CD4-positive, alpha-beta T cell treated with Interleukin-17A for 1 hour (primary cell): ENCODE results near the gene RDH5.

Source experiments
- DNase-seq: peaks from one replicate; pipeline ENCODE4 v3.0.0-alpha.2; 2020

The RDH5 gene

DNA sequence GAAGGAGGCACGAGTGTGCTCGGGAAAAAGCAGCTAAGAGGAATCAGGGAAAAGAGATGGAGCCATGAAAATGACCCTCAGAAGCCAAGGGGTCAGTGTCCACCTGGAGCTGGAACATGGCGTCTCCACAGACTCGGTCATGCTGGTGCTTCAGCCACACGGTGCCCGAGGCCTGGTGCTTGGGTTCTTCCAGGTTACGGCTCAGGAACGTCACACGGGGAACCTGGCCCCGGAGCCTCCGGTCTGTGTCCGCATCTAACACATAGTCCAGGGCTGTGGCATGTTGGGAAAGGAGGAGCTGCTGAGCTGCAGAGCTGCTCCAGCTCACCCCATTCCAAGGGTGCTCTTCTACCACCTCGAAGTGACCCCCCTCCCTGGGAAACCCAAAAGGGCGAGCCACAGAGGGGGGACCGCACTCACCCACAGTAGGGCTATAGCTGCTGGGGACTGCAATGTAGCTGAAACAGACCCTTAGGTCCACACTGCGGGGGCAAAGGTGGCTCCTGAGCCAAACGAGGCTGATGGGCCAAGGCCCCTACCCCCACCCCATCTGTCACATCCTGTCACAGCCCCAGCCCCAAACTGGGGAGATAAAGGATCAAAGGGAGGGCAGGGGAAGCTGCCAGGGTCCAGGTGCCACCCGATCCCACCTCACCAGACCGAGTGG, 23.3 kb upstream of the RDH5 start:
- no peak for DNase-seq

DNA sequence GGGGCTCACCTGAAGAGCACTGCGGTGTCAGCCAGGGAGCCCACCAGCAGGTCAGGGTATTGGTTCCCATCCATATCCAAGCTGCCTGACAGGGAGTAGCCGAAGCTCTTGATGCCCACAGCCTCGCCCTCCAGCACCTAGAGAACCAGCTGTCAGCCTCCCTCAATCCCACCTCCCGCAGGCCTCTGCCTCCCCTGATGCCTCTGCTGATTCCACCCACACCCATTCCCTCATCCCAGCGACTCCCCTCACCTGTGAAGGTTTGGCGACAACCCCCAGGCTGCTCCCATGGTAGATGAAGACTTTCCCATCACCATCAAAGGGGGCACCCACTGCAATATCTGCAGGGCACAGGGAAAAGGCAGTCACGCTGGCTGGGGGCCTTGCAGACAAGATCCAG, 22.5 kb upstream of the RDH5 start:
- no peak for DNase-seq

- no peak for DNase-seq
Measured at GRCh38 chr12:55698241-55698955, 21.8 kb upstream of the RDH5 start.

GRCh38 chr12:55698965-55699364, 21.2 kb upstream of the RDH5 start:
- no peak for DNase-seq

DNA sequence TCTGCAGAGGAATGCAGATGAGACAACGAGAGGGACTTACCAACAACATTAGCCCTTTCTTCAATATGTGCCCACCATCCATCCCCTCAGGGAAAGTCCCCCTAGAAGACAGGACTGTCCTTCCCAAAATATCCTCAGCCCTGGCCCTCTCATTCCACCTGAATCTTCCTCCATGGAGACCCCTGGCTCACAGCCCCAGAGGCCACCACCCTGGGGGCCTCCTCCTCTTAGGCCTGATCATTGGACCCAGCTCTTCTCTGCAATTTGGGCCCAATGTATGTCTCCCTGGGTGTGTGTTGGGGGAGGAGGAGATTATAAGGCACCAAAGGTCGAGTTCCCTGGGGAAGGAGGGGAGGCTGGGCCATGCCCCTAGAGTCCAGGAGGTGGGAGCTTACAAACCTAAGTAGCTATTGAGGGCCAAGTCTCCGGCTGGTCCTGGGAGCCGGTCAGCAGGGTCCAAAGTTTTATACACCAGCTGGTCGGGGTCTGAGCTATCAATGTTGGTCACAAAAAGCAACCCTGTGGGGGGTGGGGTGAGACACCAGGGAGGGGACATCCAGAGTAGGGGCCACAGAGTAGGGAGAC, 20.6 kb upstream of the RDH5 start:
- DNase-seq: no peak

DNA sequence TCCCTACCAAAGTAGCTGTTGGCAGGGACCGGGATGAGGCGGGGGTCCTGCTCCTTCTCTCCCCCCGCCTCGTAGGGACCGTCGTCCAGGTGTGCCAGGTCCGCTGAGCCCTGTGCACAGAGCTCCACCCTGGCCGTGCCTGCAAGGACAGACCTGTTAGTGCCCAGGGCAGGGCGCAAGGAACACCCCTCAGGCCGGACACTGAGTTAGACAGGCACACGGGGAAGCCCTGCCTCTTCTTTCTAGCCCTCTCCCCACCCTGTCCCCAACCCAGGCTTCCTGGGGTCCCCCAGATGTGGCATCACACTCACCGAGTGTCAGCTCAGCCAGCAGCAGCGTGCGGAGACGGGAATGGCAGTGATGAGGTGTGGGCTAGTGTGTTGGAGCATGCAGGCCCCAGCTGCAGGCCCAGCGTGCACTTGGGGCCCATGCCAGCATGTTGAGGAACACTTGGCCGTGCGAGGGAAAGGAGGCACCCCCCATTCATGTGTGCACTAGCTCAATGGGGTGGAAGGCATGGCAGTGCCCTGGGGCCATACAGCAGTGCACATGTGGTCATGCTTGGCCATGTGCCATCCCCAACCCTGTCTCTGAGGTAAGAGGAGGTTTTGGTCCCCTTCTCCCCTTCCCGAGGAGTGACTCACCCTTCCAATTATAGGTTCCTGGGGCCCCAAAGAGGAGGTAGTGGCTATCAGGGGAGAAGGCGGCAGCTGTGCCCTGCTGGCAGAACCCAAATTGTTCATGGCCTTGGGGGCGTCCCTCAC, 19.8 kb upstream of the RDH5 start:
- no peak for DNase-seq

DNA sequence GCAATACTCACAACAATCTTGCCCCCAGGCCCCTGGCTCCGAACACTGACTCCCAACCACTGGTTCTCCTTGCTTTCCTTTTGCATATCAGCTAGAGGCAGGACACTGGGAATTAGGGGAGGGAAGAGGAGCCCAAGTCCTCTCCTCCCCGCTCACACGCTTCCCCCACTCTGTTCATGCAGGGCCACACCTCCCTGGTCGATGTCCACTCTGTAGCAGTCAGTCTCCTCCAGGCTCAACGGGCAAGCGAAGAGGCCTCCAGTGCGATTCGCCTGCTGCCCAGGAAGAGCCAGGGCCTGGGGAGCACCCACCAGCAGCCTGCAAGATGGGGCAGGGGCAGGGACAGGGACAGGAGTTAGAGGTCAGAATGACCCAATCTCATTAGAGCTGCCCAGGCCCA, 17.3 kb upstream of the RDH5 start:
- DNase-seq: no peak

DNA sequence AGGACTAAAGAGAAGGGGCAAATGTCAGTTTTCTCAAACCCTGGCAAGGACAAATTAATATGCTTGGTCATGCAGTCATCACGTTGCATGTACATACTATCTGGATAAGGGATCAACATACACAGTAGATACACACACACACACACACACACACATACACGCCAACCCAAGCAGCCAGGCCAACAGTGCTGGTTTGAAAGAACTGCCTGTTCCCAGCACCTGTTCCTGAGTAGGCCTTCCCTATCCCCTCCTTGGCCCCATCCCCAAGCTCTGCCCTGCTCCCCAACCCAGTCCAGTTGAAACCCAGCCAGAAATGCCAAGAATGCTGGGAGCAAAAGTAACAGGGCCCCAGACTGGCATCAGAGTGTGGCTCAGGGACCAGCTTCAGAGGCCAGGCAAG, 16.9 kb upstream of the RDH5 start:
- DNase-seq: no peak

DNA sequence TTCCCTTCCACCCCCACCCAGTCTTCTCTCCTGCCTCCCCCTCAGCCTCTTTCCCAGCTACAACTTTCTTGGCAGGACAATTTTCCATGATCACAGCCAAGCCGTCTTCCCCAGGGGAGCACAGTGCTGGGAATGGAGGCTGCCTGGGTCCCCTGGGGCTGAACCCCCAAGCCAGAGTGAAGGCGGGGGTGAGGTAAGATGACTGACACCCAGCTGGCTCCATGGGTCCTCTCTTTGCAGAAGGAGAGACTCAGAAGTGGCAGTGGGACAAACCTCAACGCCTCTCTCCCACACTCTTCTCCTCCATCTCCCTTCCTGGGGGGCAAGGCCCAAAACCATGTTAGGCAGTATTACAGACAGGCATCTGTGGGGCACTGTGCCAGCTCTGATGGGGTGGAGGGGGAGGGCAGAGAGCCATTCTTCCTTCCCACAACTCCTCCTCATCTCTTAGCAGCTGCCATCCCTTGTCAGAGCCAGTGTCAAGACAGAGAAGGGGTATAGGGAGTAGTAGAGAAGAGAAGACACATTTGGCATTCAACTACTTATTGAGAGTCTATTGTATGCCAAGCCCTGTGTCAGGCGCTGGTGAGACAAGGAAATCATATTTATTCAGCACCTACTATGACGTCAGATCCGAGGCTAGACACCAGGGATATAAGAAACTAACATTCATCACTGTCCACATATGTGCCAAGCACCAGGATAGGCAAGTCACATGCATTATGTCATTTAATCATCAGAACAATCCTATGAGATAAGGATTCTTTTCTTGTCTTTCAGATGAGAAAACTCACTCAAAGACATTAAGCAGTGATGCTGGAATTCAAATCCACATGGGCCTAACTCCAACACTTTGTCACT, 16.1 kb upstream of the RDH5 start:
- no peak for DNase-seq

- no peak for DNase-seq
Measured at GRCh38 chr12:55704824-55705718, 15.1 kb upstream of the RDH5 start.

DNA sequence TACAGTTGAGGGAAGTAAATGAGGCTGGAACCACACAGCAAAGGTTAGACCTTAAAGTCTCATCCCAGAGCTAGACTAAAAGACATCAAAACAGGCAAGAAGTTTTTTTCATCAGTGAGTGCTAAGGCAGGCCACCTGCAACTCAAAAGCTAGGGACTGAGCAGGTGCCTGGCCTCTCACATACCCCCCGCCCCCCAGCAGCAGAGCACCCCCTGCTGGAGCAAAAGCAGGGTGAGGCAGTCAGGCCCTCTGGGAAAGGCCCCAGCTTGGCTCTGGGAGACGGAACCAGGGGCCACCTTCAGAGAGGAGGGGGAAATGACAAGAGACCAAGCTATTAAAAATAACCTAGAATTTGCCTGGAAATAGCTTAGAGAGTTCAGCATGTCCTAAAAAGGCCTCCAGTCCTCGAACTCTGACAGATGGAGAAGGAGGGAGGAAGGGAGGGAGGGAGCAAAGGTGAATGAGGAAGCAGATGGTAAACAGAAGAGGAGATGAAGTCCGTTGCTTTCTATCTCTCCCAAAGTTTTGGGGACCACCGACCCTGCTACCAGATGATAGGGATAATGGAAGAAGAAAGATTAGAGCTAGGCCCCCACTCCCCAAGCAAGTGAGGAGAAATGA, 14.3 kb upstream of the RDH5 start:
- DNase-seq: no peak

DNA sequence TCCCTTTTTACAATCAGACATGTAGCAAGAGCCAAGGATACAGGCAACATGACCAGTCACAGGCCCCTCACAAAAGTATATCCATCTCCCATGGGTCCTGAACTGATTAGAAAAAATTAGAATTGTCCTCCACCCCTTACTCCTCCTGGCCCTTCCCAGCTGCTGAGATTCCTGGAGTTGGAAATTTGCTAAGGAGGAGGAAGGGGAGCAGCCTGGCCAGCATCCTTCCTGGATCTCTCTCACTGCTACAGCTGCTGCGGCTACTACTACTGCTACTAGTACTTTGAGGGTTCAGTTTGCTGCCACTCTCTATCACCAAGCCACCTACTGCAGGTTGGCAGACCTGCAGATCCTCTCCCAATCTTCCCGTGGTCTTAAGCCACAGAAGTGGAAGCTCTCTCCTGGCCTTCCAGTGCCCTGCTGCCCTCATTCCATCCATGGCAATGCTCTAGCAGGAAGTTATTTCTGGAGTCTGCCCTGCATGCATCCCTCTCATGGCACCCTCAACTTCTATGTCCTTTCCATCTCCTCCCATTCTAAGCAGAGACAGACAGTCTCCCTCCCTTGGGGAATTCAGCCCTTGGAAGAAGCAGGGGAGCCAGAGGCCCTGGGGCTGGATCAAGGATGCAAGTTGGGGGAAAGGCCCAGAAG, 13.5 kb upstream of the RDH5 start:
- no peak for DNase-seq

DNA sequence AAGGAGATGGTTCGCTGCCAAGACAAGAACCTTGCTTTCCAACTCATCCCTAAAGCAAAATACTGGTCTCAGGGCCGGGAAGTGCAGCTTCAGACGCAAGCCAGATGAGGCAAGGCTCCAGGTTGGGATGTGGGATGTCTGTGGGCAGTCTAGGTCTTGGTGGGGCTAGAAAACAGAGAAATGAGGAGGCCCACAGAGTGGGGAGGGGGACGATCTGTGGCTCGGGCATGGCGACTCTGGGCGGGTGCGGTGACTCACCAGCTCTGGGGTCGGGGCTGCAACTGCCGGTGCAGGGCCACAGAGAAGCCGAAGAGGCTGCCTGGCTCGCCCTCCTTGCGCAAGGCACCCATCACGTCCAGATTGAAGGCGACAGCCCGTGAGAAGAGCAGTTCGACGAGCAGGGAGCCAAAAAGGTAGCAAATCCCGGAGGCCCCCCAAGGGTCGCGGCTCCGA, 12.9 kb upstream of the RDH5 start:
- DNase-seq: no peak

GRCh38 chr12:55707841-55708694, 12.1 kb upstream of the RDH5 start, which contains the start of gene ITGA7:
ITGA7 (minus strand) TSS chr12:55707904; CDS start chr12:55707682, 222 bp downstream.
- DNase-seq: peak; percentile 63

DNA sequence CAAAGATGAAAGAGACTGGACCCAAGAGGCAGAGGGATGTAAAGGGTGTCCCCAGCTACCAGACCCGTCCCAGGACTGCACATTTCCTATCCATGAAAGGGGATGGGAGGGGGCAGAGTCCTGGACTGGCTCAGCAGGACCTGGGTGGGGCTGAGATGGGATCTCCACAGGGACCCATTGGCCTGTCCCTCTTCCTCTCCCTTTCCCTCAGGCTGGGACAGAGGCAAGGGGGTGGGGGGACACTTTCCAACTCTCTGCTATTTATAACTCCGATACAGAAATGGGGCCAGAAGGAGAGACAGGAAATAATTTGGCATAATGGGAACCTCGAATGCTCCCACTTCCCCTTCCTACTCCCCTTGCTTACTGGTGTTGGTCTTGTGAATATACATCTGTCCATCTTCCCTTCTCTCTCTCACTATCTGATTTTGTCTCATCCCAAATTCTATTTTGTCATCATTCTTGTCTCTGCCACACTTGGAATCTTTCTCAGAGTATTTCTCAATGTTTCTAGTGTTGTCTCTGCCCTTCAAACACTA, 11.4 kb upstream of the RDH5 start:
- DNase-seq: no peak

GRCh38 chr12:55711786-55712553, 8.2 kb upstream of the RDH5 start:
- DNase-seq: no peak

- DNase-seq: no peak
Measured at GRCh38 chr12:55712700-55713415, 7.3 kb upstream of the RDH5 start.

GRCh38 chr12:55713721-55714120, 6.5 kb upstream of the RDH5 start:
- DNase-seq: no peak
